ENCODE measurements around the gene HYI.
A peak's percentile ranks its signal among the peaks of the same experiment; 100 is the strongest.
"Not testable (repeated sequence)": the region's sequence is repeated elsewhere in the genome, so short reads cannot be mapped to it uniquely, and the experiment has no call there.

HYI gene

DNA sequence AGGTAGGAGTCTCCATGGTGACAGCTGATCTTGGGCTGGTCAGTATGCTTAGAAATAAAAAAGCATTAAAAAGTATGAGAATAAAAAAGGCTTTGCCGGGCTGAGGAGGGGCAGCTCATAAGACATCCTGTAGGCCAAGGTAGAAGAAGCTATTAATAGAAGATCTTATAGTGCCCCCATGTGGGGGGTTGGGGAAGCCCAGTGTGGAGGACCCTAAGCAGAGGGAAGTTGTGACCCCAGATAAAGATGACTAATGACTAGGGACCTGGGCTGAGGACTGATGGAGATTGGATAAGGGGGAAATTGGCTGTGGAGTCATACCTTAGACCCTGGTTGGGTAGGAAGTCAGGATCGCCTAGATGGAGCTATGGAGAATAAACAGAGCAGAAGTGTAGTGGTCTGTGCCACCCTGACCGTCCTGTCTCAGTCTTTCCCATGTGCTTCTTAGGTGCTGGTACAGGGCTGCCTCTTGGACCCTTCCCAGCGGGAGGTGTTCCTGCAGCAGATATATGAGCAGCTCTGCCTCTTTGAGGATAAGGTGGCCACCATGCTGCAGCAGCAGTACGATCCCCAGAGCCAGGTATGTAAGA is 39.0 kb downstream of the HYI start:
- H3K27ac ChIP-seq (ENCODE audit: insufficient read depth in 1 of 2, low read depth in 1 of 2, low read length in 2 of 2, poor library complexity in 1 of 2, severe bottlenecking in 2 of 2), result no peak overlapping the region
- H3K27me3 ChIP-seq (replicated peaks in 2 of 5; ENCODE audit: control insufficient read depth in 4 of 5, insufficient read depth in 5 of 5, low read length in 4 of 5), result no peaks in the 10 kb centered on the region
- H3K36me3 ChIP-seq (ENCODE audit: control insufficient read depth in 4 of 4, insufficient read depth in 4 of 4, low read length in 3 of 4), result peaks cover 24 to 54% (median 34%) of the 10 kb centered on the region in 4 experiments
- no peaks in the 10 kb centered on the region for H3K9me3 ChIP-seq (ENCODE audit: control extremely low read depth in 1 of 5, control insufficient read depth in 4 of 5, insufficient read depth in 2 of 5, low read depth in 1 of 5, low read length in 4 of 5)
- ChIA-PET CTCF (interaction anchor here (0.6 to 5.4 kb wide), 28 partner anchors 9 to 636 kb away, joined by 3 to 39 read pairs (median 4); partner anchors contain the start of genes CDC20, ELOVL1, KDM4A and MED8), POLR2A (no interaction called here)
- WGBS (ENCODE audit: insufficient coverage), result 76% methylated on average over 4 of the region's 5 CpGs
- no peak overlapping the region for H3K4me3 ChIP-seq (ENCODE audit: control insufficient read depth in 1 of 7, extremely low read depth in 1 of 7, insufficient read depth in 4 of 7, low read depth in 2 of 7, low read length in 6 of 7)
- peak; percentile 82 to 91 (median 87) for DNase-seq
- H3K4me1 ChIP-seq (ENCODE audit: control extremely low read depth in 1 of 4, control insufficient read depth in 4 of 4, insufficient read depth in 4 of 4, low read length in 3 of 4), result no peaks in the 10 kb centered on the region

DNA sequence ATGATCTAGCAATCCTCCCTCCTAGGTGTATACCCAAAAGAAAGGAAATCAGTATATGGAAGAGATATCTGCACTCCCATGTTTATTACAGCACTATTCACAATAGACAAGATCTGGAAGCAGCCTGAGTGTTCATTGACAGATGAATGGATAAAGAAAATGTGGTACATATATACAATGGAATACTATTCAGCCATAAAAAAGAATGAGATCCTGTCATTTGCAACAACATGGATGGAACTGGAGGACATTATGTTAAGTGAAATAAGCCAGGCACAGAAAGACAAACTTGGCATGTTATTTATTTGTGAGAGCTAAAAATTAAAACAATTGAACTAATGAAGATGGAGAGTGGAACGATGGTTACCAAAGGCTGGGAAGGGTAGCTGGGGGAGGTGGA is 40.3 kb downstream of the HYI start:
- H3K4me3 ChIP-seq (ENCODE audit: control insufficient read depth in 1 of 7, extremely low read depth in 1 of 7, insufficient read depth in 4 of 7, low read depth in 2 of 7, low read length in 6 of 7); H3K4me1 ChIP-seq (ENCODE audit: control extremely low read depth in 1 of 4, control insufficient read depth in 4 of 4, insufficient read depth in 4 of 4, low read length in 3 of 4); H3K27ac ChIP-seq (ENCODE audit: insufficient read depth in 1 of 2, low read depth in 1 of 2, low read length in 2 of 2, poor library complexity in 1 of 2, severe bottlenecking in 2 of 2); DNase-seq; H3K9me3 ChIP-seq (ENCODE audit: control extremely low read depth in 1 of 5, control insufficient read depth in 4 of 5, insufficient read depth in 2 of 5, low read depth in 1 of 5, low read length in 4 of 5); POLR2A ChIA-PET; H3K27me3 ChIP-seq (replicated peaks in 2 of 5; ENCODE audit: control insufficient read depth in 4 of 5, insufficient read depth in 5 of 5, low read length in 4 of 5): not testable (repeated sequence)
- H3K36me3 ChIP-seq (ENCODE audit: control insufficient read depth in 4 of 4, insufficient read depth in 4 of 4, low read length in 3 of 4), result peaks cover 23 to 51% (median 33%) of the 10 kb centered on the region in 4 experiments
- WGBS (ENCODE audit: insufficient coverage), result 100% methylated on average over 1 of the region's 1 CpG
- CTCF ChIA-PET, result interaction anchor here (1.1 to 5.4 kb wide), 9 partner anchors 13 to 340 kb away, joined by 3 to 39 read pairs (median 6); no protein-coding TSS in a partner anchor

DNA sequence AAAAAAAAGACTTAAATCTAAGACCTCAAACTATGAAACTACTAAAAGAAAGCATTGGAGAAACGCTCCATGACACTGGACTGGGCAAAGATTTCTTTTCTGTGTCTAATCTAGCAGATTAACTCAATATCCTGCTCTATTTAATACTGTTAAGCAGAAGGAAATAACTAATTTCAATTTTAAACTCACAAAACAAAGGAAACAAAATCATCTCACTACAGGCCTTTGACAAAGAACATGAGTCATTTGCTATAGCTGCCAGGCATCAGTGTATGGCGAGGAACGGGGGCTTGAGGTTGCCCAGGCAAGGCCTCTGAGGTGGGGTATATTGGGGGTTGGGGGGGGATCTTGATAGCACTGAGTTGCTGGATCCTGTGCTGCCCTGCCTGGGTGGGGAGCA is 43.2 kb downstream of the HYI start:
- H3K27ac ChIP-seq (ENCODE audit: insufficient read depth in 1 of 2, low read depth in 1 of 2, low read length in 2 of 2, poor library complexity in 1 of 2, severe bottlenecking in 2 of 2), result no peak overlapping the region
- no peak for DNase-seq
- ChIA-PET CTCF (no interaction called here), POLR2A (no interaction called here)
- peaks cover 13 to 48% (median 29%) of the 10 kb centered on the region in 4 experiments for H3K36me3 ChIP-seq (ENCODE audit: control insufficient read depth in 4 of 4, insufficient read depth in 4 of 4, low read length in 3 of 4)
- H3K9me3 ChIP-seq (ENCODE audit: control extremely low read depth in 1 of 5, control insufficient read depth in 4 of 5, insufficient read depth in 2 of 5, low read depth in 1 of 5, low read length in 4 of 5), result no peaks in the 10 kb centered on the region
- no peaks in the 10 kb centered on the region for H3K4me1 ChIP-seq (ENCODE audit: control extremely low read depth in 1 of 4, control insufficient read depth in 4 of 4, insufficient read depth in 4 of 4, low read length in 3 of 4)
- no peak overlapping the region for H3K4me3 ChIP-seq (ENCODE audit: control insufficient read depth in 1 of 7, extremely low read depth in 1 of 7, insufficient read depth in 4 of 7, low read depth in 2 of 7, low read length in 6 of 7)
- no CpG with 5 or more reads among the region's 3 CpGs for WGBS (ENCODE audit: insufficient coverage)
- H3K27me3 ChIP-seq (replicated peaks in 2 of 5; ENCODE audit: control insufficient read depth in 4 of 5, insufficient read depth in 5 of 5, low read length in 4 of 5), result no peaks in the 10 kb centered on the region

DNA sequence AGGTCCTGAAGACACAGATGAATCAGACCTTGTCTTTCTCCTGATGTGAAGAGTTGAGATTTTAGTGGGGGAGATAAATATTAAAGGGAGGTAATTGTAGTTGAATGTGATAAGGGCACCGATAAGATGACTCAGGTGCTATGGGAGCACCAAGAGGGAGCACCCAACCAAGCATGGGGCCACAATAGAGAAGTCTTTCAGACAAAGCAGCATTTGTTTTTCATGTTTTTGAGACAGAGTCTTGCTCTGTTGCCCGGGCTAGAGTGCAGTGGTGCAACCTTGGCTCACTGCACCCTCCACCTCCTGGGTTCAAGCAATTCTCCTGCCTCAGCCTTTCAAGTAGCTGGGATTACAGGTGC is 47.9 kb downstream of the HYI start:
- Histone ChIP-seq H3K27me3 (replicated peaks in 2 of 5; ENCODE audit: control insufficient read depth in 4 of 5, insufficient read depth in 5 of 5, low read length in 4 of 5) (no peaks in the 10 kb centered on the region), H3K27ac (ENCODE audit: insufficient read depth in 1 of 2, low read depth in 1 of 2, low read length in 2 of 2, poor library complexity in 1 of 2, severe bottlenecking in 2 of 2) (no peak overlapping the region), H3K36me3 (ENCODE audit: control insufficient read depth in 4 of 4, insufficient read depth in 4 of 4, low read length in 3 of 4) (peaks cover 30 to 60% (median 48%) of the 10 kb centered on the region in 4 experiments), H3K4me3 (ENCODE audit: control insufficient read depth in 1 of 7, extremely low read depth in 1 of 7, insufficient read depth in 4 of 7, low read depth in 2 of 7, low read length in 6 of 7) (no peak overlapping the region), H3K9me3 (ENCODE audit: control extremely low read depth in 1 of 5, control insufficient read depth in 4 of 5, insufficient read depth in 2 of 5, low read depth in 1 of 5, low read length in 4 of 5) (no peaks in the 10 kb centered on the region), H3K4me1 (ENCODE audit: control extremely low read depth in 1 of 4, control insufficient read depth in 4 of 4, insufficient read depth in 4 of 4, low read length in 3 of 4) (no peaks in the 10 kb centered on the region)
- no peak for DNase-seq
- WGBS (ENCODE audit: insufficient coverage), result 100% methylated on average over 2 of the region's 2 CpGs
- ChIA-PET CTCF (interaction anchor here (1.3 kb wide), 1 partner anchor 8 kb away, joined by 5 read pairs; no protein-coding TSS in a partner anchor), POLR2A (interaction anchor here (0.6 to 1.2 kb wide), 2 partner anchors 40 to 81 kb away, joined by 3 to 4 read pairs; no protein-coding TSS in a partner anchor)

DNA sequence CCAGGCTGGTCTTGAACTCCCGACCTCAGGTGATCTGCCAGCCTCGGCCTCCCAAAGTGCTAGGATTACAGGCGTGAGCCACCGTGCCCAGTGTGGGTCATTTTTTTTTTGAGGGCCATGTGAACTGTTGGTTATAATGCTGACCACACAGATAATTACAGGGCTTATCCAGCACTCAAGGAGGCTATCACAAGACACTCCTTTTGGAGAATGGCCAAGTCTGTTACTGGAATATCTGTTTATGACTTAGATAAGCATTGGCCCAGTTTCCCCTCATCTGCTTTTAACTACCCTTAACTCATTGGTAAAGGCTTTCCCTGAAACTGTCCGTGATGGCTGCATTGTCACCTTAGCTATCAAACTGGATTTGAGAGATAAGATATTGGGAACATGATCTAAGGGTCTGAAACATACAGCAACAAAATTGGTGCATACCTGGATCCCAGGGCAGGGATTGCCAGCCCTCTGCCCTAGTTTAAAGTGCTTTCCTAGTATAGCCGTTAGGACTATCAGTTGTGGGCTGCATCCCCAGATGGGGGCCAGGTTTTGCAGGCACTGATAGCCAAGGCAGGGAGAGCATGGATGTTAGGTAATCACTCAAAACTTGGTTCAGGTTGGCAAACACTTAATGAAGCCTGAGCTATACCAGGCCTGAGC is 48.4 kb downstream of the HYI start:
- no peaks in the 10 kb centered on the region for H3K4me1 ChIP-seq (ENCODE audit: control extremely low read depth in 1 of 4, control insufficient read depth in 4 of 4, insufficient read depth in 4 of 4, low read length in 3 of 4)
- 97% methylated on average over 5 of the region's 6 CpGs for WGBS (ENCODE audit: insufficient coverage)
- ChIA-PET POLR2A (interaction anchor here (0.6 kb wide), 1 partner anchor 40 kb away, joined by 3 read pairs; no protein-coding TSS in a partner anchor), CTCF (interaction anchor here (1.3 kb wide), 1 partner anchor 9 kb away, joined by 5 read pairs; no protein-coding TSS in a partner anchor)
- H3K27me3 ChIP-seq (replicated peaks in 2 of 5; ENCODE audit: control insufficient read depth in 4 of 5, insufficient read depth in 5 of 5, low read length in 4 of 5), result no peaks in the 10 kb centered on the region
- no peaks in the 10 kb centered on the region for H3K9me3 ChIP-seq (ENCODE audit: control extremely low read depth in 1 of 5, control insufficient read depth in 4 of 5, insufficient read depth in 2 of 5, low read depth in 1 of 5, low read length in 4 of 5)
- no peak overlapping the region for H3K4me3 ChIP-seq (ENCODE audit: control insufficient read depth in 1 of 7, extremely low read depth in 1 of 7, insufficient read depth in 4 of 7, low read depth in 2 of 7, low read length in 6 of 7)
- peak in 2 of 3 donors; percentile 25 to 44 for DNase-seq
- H3K27ac ChIP-seq (ENCODE audit: insufficient read depth in 1 of 2, low read depth in 1 of 2, low read length in 2 of 2, poor library complexity in 1 of 2, severe bottlenecking in 2 of 2), result no peak overlapping the region
- peaks cover 29 to 60% (median 48%) of the 10 kb centered on the region in 4 experiments for H3K36me3 ChIP-seq (ENCODE audit: control insufficient read depth in 4 of 4, insufficient read depth in 4 of 4, low read length in 3 of 4)

DNA sequence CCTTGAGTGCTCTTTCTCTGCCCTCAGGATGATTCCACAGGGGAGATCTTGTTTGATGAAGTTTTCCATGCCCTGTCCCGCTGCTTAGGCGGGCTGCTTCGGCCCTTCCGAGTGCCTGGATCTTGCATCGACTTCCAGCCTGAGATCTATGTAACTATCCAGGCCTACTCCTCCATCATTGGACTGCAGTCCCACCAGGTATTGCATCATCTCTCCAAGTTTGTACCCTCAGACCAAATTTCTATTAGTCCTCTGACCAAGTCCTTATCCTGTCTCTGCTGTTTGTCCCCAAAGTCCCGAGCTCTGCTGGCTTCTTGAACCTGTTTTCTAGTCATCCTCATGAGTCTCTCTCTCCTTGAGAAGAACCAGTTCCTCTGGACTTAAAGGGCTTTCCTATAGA is 49.4 kb downstream of the HYI start:
- no peaks in the 10 kb centered on the region for H3K27me3 ChIP-seq (replicated peaks in 2 of 5; ENCODE audit: control insufficient read depth in 4 of 5, insufficient read depth in 5 of 5, low read length in 4 of 5)
- H3K36me3 ChIP-seq (ENCODE audit: control insufficient read depth in 4 of 4, insufficient read depth in 4 of 4, low read length in 3 of 4), result peaks cover 31 to 59% (median 48%) of the 10 kb centered on the region in 4 experiments
- WGBS (ENCODE audit: insufficient coverage), result 98% methylated on average over 6 of the region's 6 CpGs
- POLR2A ChIA-PET, result no interaction called here
- H3K4me1 ChIP-seq (ENCODE audit: control extremely low read depth in 1 of 4, control insufficient read depth in 4 of 4, insufficient read depth in 4 of 4, low read length in 3 of 4), result no peaks in the 10 kb centered on the region
- CTCF ChIA-PET, result no interaction called here
- no peak for DNase-seq
- H3K9me3 ChIP-seq (ENCODE audit: control extremely low read depth in 1 of 5, control insufficient read depth in 4 of 5, insufficient read depth in 2 of 5, low read depth in 1 of 5, low read length in 4 of 5), result no peaks in the 10 kb centered on the region
- no peak overlapping the region for H3K27ac ChIP-seq (ENCODE audit: insufficient read depth in 1 of 2, low read depth in 1 of 2, low read length in 2 of 2, poor library complexity in 1 of 2, severe bottlenecking in 2 of 2)
- no peak overlapping the region for H3K4me3 ChIP-seq (ENCODE audit: control insufficient read depth in 1 of 7, extremely low read depth in 1 of 7, insufficient read depth in 4 of 7, low read depth in 2 of 7, low read length in 6 of 7)
